CD4-positive, alpha-beta T cell treated with Interleukin-6 at 100 ng/mL for 8 hours (primary cell): ENCODE data around the gene USP53.
"Not testable (repeated sequence)": the region's sequence is repeated elsewhere in the genome, so short reads cannot be mapped to it uniquely, and the experiment has no call there.

Source experiments
- DNase-seq: peaks from one replicate; pipeline ENCODE4 v3.0.0-alpha.2; 2020; ENCODE audit warnings: mixed read lengths, low spot score

USP53 gene

DNA sequence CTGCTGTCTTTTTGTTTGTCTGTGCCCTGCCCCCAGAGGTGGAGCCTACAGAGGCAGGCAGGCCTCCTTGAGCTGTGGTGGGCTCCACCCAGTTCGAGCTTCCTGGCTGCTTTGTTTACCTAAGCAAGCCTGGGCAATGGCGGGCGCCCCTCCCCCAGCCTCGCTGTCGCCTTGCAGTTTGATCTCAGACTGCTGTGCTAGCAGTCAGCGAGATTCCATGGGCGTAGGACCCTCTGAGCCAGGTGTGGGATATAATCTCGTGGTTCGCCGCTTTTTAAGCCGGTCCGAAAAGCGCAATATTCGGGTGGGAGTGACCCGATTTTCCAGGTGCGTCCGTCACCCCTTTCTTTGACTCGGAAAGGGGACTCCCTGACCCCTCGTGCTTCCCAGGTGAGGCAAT is 67.0 kb downstream of the USP53 start:
- not testable (repeated sequence) for DNase-seq

DNA sequence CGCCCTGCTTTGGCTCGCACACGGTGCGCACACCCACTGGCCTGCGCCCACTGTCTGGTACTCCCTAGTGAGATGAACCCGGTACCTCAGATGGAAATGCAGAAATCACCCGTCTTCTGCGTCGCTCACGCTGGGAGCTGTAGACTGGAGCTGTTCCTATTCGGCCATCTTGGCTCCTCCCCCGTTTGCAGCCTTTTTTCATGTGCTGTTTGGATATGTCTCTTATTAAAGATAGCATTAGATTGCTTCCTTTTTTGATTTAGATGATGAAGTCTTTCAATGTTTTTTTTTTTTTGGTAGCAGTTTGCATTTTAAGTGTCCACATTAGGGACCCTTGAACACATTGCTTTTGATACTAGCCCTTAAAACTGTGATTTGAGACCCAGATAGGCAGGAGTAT is 67.4 kb downstream of the USP53 start:
- DNase-seq, result not testable (repeated sequence)

GRCh38 chr4:119281393-119281792 is 68.9 kb downstream of the USP53 start:
- DNase-seq, result no peak

- DNase-seq, result no peak
Measured at GRCh38 chr4:119284876-119285780, 72.6 kb downstream of the USP53 start.

- peak; percentile 42 for DNase-seq
Measured at GRCh38 chr4:119286377-119287002, 74.0 kb downstream of the USP53 start.

- DNase-seq, result no peak
Measured at GRCh38 chr4:119289313-119289712, 76.8 kb downstream of the USP53 start.

DNA sequence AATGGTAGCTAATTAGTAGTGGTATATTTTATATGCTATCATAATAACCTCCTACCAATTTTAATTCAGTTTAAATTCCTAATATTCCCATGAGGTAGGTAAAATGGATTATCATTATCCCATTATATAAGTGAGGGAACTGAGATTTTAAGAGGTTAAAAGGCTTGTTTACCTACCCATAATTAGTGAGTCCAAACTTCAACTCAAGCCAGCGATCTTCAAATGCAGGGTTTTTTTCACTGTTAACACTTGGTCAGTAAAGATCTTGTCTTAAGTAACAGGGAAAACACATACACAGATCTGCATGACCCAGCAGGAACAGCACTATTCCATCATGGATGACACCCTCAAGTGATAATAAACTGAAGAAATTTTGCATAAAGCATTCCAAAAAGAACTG is 78.1 kb downstream of the USP53 start:
- DNase-seq, result no peak

DNA sequence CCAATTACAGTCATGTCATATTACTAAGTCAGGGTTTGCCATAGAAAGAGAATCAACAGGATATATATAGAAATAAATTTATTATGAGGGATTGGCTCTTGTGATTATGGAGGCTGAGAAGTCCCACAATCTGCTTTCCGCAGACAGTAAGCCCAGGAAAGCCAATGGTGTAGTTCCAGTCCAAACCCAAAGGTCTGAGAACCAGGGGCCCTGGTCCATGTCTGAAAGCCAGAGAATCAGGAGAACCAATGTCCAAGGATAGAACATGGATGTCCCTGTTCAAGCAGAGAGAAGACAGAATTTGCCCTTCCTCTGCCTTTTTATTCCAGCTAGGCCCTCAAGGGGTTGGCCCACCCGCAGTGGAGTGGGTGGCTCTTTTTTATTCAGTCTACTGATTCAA is 83.8 kb downstream of the USP53 start:
- DNase-seq, result no peak

DNA sequence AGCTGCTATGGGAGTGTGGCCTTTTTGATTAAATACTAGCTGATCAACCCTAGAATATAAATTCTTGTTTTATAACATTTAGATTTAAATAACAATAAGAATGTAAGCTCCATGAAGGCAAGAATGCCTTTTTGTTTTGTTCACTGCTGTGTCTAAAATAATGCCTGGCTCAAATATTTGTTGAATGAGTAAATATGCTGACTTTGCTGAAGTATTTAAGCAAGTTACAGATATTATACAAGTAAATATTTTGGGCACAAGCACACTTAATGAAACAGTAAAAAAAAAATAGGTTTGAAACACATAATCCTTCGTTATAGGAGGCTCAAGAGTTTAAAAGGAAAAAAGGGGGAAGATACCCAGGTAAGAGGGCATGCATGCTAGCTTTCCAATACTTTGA is 85.3 kb downstream of the USP53 start:
- no peak for DNase-seq

- DNase-seq, result no peak
Measured at GRCh38 chr4:119299260-119299671, 86.8 kb downstream of the USP53 start.

GRCh38 chr4:119299741-119300100 is 87.2 kb downstream of the USP53 start:
- DNase-seq, result no peak

- DNase-seq, result peak; percentile 92
Measured at GRCh38 chr4:119300101-119300978, 87.8 kb downstream of the USP53 start.

GRCh38 chr4:119302073-119302832 is 89.7 kb downstream of the USP53 start:
- no peak for DNase-seq

DNA sequence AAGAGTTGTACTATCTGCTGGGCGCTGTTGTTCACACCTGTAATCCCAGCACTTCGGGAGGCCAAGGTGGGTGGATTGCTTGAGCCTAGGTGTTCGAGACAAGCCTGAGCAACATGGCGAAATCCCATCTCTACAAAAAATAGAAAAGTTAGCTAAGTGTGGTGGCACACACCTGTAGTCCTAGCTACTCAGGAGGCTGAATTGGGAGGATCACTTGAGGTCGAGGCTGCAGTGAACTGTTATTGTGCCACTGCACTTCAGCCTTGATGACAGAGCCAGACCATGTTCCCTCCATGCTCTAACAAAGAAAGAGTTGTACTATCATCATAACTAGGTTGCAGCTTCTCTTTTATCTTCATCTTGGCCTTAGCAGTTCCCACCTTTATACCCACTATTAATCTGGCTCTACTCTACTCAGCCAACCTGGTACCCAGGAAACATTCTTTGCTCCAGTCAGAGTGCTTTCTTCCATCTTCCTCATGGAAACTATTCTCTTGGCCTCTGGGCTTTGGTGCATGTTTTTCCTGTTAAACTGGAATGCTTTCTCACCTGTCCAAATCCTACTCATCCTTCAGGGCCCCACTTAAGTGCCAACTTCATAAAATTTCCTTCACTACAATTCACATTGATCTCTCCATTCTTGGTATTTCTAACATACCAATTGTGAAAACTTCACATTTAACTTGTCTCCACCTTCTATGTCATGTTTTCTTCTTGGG is 91.2 kb downstream of the USP53 start:
- DNase-seq, result no peak

GRCh38 chr4:119304431-119304830 is 91.9 kb downstream of the USP53 start:
- no peak for DNase-seq

DNA sequence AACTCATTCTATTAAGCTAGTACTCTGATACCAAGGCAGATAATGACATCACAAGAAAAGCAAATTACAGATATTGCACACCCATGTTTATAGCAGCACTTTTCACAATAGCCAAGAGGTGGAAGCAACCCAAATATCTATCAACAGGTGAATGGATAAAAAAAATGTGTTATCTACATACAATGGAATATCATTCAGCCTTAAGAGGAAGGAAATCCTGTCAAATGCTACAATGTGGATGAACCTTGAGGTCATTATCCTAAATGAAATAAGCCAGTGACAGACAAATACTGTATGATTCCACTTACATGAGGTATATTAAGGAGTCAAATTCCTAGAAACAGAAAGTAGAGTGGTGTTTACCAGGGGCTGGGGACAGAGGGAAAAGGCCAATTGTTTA is 95.1 kb downstream of the USP53 start:
- no peak for DNase-seq

DNA sequence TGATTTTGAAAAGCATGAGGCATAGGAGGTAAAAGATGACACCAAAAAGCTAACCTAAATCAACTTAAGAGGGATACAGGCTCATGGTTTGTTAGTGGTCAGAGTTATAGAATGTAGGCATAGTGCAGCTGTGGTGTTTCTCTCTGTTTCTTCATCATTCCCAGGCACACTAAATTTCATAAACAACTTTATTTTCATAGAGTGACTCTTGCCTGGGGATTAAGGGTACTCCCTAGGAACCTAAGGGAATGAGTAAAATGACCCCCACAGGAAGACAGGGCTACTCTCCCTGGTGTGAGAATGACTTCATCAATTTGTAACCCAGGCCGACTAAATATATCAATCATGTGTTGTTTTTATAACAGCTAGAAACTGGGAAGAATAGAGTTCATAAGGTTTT is 98.3 kb downstream of the USP53 start:
- no peak for DNase-seq

- no peak for DNase-seq
Measured at GRCh38 chr4:119313237-119313636, 100.7 kb downstream of the USP53 start.

GRCh38 chr4:119314356-119314755 is 101.8 kb downstream of the USP53 start:
- DNase-seq, result peak; percentile 48

- DNase-seq, result no peak
Measured at GRCh38 chr4:119315036-119315435, 102.5 kb downstream of the USP53 start.

DNA sequence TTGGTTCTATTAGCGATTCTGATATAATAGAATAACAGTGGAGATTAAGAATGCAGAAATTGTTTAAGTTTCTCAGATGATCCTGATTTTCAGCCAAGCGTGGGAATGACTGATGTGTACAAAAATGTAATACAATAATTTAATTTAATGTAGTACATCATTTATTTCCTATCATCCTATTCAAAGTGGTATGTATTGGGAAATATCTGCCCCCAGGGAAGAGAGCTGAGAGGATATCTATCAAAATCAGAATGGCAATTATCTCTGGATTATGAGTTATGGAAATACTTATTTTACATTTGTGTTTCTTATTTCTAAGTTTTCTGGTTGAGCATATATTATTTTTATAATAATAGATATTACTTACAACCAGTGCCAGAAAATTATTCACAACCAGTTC is 105.5 kb downstream of the USP53 start:
- DNase-seq, result no peak
